SU-DHL-6 (cell line): ENCODE results near the gene CNOT11.
"Not testable (repeated sequence)": the region's sequence is repeated elsewhere in the genome, so short reads cannot be mapped to it uniquely, and the experiment has no call there.

Experiments used
- H2AFZ ChIP-seq: fragments of 200-600 bp; sonication (generic); 2 replicates; pipeline ENCODE4 v1.6.1; 2014; ENCODE audit warnings: low read depth, mild to moderate bottlenecking, moderate library complexity, mixed read lengths, antibody characterized with exemption, low read length; ENCODE audit not compliant: severe bottlenecking
- H3F3A ChIP-seq: fragments of 200-600 bp; shearing (Covaris generic); 2 replicates; pipeline ENCODE4 v1.6.0; 2016; ENCODE audit warnings: antibody characterized with exemption, mild to moderate bottlenecking; ENCODE audit not compliant: insufficient read depth
- H3K27ac ChIP-seq: fragments of 200-600 bp; sonication (generic); 2 replicates; pipeline ENCODE4 v1.5.1; 2016; ENCODE audit warnings: low read depth, mild to moderate bottlenecking, low read length, moderate library complexity, mixed read lengths
- H3K27me3 ChIP-seq: fragments of 200-600 bp; sonication (generic), shearing (Covaris generic); 2 replicates; pipeline ENCODE4 v1.6.0; 2014; ENCODE audit warnings: mild to moderate bottlenecking, low read length
- H3K36me3 ChIP-seq: fragments of 200-600 bp; sonication (generic); 2 replicates; pipeline ENCODE4 v1.6.1; 2014; ENCODE audit warnings: mild to moderate bottlenecking, low read length, mixed read lengths
- H3K4me2 ChIP-seq: fragments of 300-600, 200-600 bp; shearing (Covaris generic), sonication (generic); 2 replicates; pipeline ENCODE4 v1.6.0; 2014; ENCODE audit warnings: low read length, low read depth, mild to moderate bottlenecking; ENCODE audit not compliant: poor library complexity, severe bottlenecking
- H3K4me3 ChIP-seq: fragments of 200-600 bp; sonication (generic); 2 replicates; pipeline ENCODE4 v1.5.1; 2014; ENCODE audit warnings: antibody characterized with exemption, low read length, mild to moderate bottlenecking, mixed read lengths; ENCODE audit not compliant: insufficient read depth, poor library complexity, severe bottlenecking
- H3K79me2 ChIP-seq: fragments of 200-600 bp; sonication (generic); 2 replicates; pipeline ENCODE4 v1.6.1; 2014; ENCODE audit warnings: mild to moderate bottlenecking, low read length, moderate library complexity; ENCODE audit not compliant: insufficient read depth
- H3K9ac ChIP-seq: fragments of 200-600 bp; sonication (generic); 2 replicates; pipeline ENCODE4 v1.7.0; 2014; ENCODE audit warnings: mild to moderate bottlenecking, low read length
- H3K9me2 ChIP-seq: fragments of 200-600 bp; sonication (generic); replicated peaks from 2 replicates; pipeline ENCODE4 v1.6.1; 2014; ENCODE audit warnings: low read length; ENCODE audit not compliant: insufficient read depth
- H3K9me3 ChIP-seq: fragments of 200-600 bp; sonication (generic); 2 replicates; pipeline ENCODE4 v1.6.1; 2014; ENCODE audit warnings: low read length, mixed read lengths; ENCODE audit not compliant: insufficient read depth
- H4K20me1 ChIP-seq: fragments of 200-600 bp; sonication (generic); 2 replicates; pipeline ENCODE4 v1.6.1; 2014; ENCODE audit warnings: low read depth, mild to moderate bottlenecking, antibody characterized with exemption, low read length, moderate library complexity, mixed read lengths
- CTCF ChIP-seq: fragments of 200-600 bp; sonication (generic); IDR thresholded peaks from one replicate; pipeline ENCODE4 v1.5.1; 2017; ENCODE audit warnings: antibody characterized with exemption, mild to moderate bottlenecking, low read length, moderate library complexity; ENCODE audit not compliant: insufficient read depth, poor library complexity, severe bottlenecking
- EZH2phosphoT487 ChIP-seq: fragments of 200-600 bp; sonication (generic), shearing (Covaris generic); conservative IDR thresholded peaks from 2 replicates; pipeline ENCODE4 v1.6.1; 2018; ENCODE audit warnings: mild to moderate bottlenecking, antibody characterized with exemption, low read length, moderate library complexity, mixed read lengths

The CNOT11 gene

DNA sequence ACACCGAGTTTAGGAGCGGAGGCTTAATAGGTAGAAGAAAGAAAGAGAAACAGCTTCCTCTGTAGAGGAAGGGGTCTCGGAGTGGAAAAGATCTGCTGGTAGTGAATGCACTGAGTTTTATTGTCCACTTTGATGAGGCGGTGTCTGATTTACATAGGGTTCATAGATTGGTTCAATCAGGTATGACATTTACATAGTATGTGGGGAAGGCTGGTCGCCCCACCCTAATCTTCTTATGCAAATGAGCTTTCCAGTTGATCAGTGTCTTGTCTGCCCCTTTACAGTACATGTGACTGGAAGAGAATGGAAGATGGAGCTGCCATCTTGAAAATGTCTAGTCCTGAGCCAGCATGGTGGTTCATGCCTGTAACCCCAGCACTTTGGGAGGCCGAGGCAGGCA is 19.9 kb upstream of the CNOT11 start:
- H3K27ac ChIP-seq: no peak overlapping the region
- H3K9me3 ChIP-seq: no peaks in the 10 kb centered on the region
- no peaks in the 10 kb centered on the region for H3F3A ChIP-seq
- H3K4me2 ChIP-seq: no peak overlapping the region
- no peaks in the 10 kb centered on the region for H3K79me2 ChIP-seq
- no peaks in the 10 kb centered on the region; the same call in 1 of the 2 replicates for H3K36me3 ChIP-seq
- no peaks in the 10 kb centered on the region for H4K20me1 ChIP-seq
- no peaks in the 10 kb centered on the region for H3K27me3 ChIP-seq
- no peak overlapping the region for H3K9ac ChIP-seq
- H3K4me3 ChIP-seq: no peak overlapping the region
- TF ChIP-seq EZH2phosphoT487 (no peak), CTCF (no peak)
- H3K9me2 ChIP-seq: no peaks in the 10 kb centered on the region
- no peak overlapping the region for H2AFZ ChIP-seq

GRCh38 chr2:101234169-101234938 is 18.3 kb upstream of the CNOT11 start:
- Histone ChIP-seq H3K9ac (no peak overlapping the region), H3K79me2 (no peaks in the 10 kb centered on the region), H3K36me3 (no peaks in the 10 kb centered on the region; the same call in 1 of the 2 replicates), H3K4me2 (no peak overlapping the region), H3K9me2 (no peaks in the 10 kb centered on the region), H4K20me1 (no peaks in the 10 kb centered on the region), H2AFZ (no peak overlapping the region), H3K9me3 (no peaks in the 10 kb centered on the region), H3K4me3 (no peak overlapping the region), H3F3A (no peaks in the 10 kb centered on the region), H3K27me3 (no peaks in the 10 kb centered on the region), H3K27ac (no peak overlapping the region)
- TF ChIP-seq CTCF (no peak), EZH2phosphoT487 (no peak)

DNA sequence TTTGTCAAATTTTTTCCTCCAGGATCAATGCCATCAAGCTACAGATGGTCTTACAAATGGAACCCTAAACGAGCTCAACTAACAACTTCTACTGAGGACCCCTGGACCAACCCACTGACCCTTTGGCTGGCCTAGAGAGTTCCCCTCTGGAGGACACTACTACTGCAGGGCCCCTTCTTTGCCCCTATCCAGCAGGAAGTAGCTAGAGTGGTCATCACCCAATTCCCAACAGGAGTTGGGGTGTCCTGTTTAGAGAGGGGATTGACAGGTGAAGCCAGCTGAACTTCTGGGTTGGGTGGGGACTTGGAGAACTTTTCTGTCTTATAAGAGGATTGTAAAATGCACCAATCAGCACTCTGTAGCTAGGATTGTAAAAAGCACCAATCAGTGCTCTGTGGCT is 16.7 kb upstream of the CNOT11 start:
- not testable (repeated sequence) for H2AFZ ChIP-seq, H3K9ac ChIP-seq

DNA sequence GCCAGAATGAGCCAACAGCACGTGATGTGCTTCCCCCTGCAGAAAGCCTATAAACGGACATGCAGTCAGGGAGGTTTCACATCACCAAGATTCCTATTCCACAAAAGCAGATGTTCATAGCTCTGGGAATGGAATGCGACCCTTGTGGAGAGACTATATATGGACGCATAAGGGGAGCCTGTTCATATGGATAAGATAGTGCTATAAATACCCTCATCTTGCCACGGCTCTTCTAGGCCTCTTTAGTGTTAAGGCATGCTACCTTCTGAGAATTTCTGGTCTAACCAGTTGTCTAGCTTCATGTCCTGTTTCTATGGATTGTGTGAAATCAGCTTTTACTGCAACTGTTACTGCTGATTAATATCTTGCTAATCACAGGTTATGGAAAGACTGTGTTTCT is 14.7 kb upstream of the CNOT11 start:
- not testable (repeated sequence) for H2AFZ ChIP-seq, H3K36me3 ChIP-seq, H3K4me3 ChIP-seq, H4K20me1 ChIP-seq, H3F3A ChIP-seq, H3K9ac ChIP-seq, H3K9me3 ChIP-seq, H3K79me2 ChIP-seq, H3K9me2 ChIP-seq, H3K27me3 ChIP-seq, H3K27ac ChIP-seq, H3K4me2 ChIP-seq

More for the DNA sequence above, 16.7 kb upstream of the CNOT11 start:
- not testable (repeated sequence) for H3F3A ChIP-seq, H3K9me3 ChIP-seq, H3K27me3 ChIP-seq, H3K79me2 ChIP-seq, H3K4me2 ChIP-seq, H3K36me3 ChIP-seq, H3K9me2 ChIP-seq, H3K27ac ChIP-seq, H3K4me3 ChIP-seq, H4K20me1 ChIP-seq
